NCI-H2029 (cell line): ENCODE results near the gene MYO3B.
"Not testable (repeated sequence)": the region's sequence is repeated elsewhere in the genome, so short reads cannot be mapped to it uniquely, and the experiment has no call there.

Source experiments
- DNase-seq: peaks from one replicate; lab custom pipeline; 2025; lab: John Stamatoyannopoulos, UW

Gene MYO3B

GRCh38 chr2:170647741-170648436 is 469.9 kb downstream of the MYO3B start:
- DNase-seq: no peak

GRCh38 chr2:170651624-170652325 is 473.8 kb downstream of the MYO3B start:
- DNase-seq: no peak

- DNase-seq: no peak
These were observed 474.9 kb downstream of the MYO3B start for GRCh38 chr2:170652637-170653417.

- DNase-seq: no peak
These were observed 478.7 kb downstream of the MYO3B start for GRCh38 chr2:170656669-170657068.

GRCh38 chr2:170660409-170660808 is 482.5 kb downstream of the MYO3B start:
- DNase-seq: no peak

- DNase-seq: no peak
These were observed 487.8 kb downstream of the MYO3B start for GRCh38 chr2:170665743-170666142.

GRCh38 chr2:170669909-170670308 is 492.0 kb downstream of the MYO3B start:
- DNase-seq: no peak

- no peak for DNase-seq
These were observed 492.7 kb downstream of the MYO3B start for GRCh38 chr2:170670651-170671050.

- no peak for DNase-seq
These were observed 493.1 kb downstream of the MYO3B start for GRCh38 chr2:170671079-170671478.

GRCh38 chr2:170674282-170674681 is 496.3 kb downstream of the MYO3B start:
- DNase-seq: not testable (repeated sequence)

- no peak for DNase-seq
These were observed 497.8 kb downstream of the MYO3B start for GRCh38 chr2:170675701-170676100.

- no peak for DNase-seq
These were observed 501.7 kb downstream of the MYO3B start for GRCh38 chr2:170679607-170680079.

- DNase-seq: no peak
These were observed 502.4 kb downstream of the MYO3B start for GRCh38 chr2:170680172-170680941.

GRCh38 chr2:170681311-170681710 is 503.4 kb downstream of the MYO3B start:
- no peak for DNase-seq

- DNase-seq: no peak
These were observed 507.6 kb downstream of the MYO3B start for GRCh38 chr2:170685591-170685990.

- no peak for DNase-seq
These were observed 511.5 kb downstream of the MYO3B start for GRCh38 chr2:170689481-170689880.

GRCh38 chr2:170690640-170691039 is 512.7 kb downstream of the MYO3B start:
- DNase-seq: no peak

GRCh38 chr2:170694316-170694715 is 516.4 kb downstream of the MYO3B start:
- DNase-seq: no peak

GRCh38 chr2:170695521-170696410 is 517.8 kb downstream of the MYO3B start:
- DNase-seq: no peak

GRCh38 chr2:170696948-170697347 is 519.0 kb downstream of the MYO3B start:
- no peak for DNase-seq

- DNase-seq: no peak
These were observed 523.1 kb downstream of the MYO3B start for GRCh38 chr2:170701011-170701410.
